ENCODE results near the gene ENDOD1.

Gene ENDOD1

DNA sequence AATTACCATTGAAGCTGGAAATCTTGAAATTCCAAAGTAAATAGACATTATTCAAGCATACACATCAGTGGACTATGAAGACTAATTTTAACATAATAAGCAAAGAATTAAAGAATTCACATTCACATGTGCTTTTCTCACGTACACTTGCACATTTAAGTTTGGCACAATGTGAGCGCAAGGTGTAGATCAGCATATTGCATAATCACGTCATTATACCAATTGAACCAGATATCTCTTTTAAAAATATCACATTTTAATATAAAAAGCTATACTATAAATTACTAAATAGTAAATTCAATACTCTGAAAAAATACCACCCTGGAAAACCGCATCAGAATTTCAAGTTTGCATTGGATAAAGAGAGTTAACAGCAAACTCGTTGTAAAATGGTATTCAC is 80.6 kb downstream of the ENDOD1 start:
- H3K4me3 ChIP-seq (ENCODE audit: low read length), result no peak overlapping the region
- H3K79me2 ChIP-seq (ENCODE audit: low read length), result no peaks in the 10 kb centered on the region
- no peak overlapping the region for H3K9ac ChIP-seq (ENCODE audit: low read length)
- no peak overlapping the region for H2AFZ ChIP-seq (ENCODE audit: low read length)
- no peaks in the 10 kb centered on the region for H3K9me2 ChIP-seq (replicated peaks; ENCODE audit: insufficient read depth, low read length)
- H3K27me3 ChIP-seq (replicated peaks; ENCODE audit: insufficient read depth, low read length), result no peaks in the 10 kb centered on the region
- no peak for DNase-seq
- no peak overlapping the region for H3K4me2 ChIP-seq (ENCODE audit: low read depth, low read length)
- TF ChIP-seq EZH2phosphoT487 (IDR thresholded peaks at IDR 0.05; ENCODE audit: low read length), result no peak
- TF ChIP-seq, protein P1, sequence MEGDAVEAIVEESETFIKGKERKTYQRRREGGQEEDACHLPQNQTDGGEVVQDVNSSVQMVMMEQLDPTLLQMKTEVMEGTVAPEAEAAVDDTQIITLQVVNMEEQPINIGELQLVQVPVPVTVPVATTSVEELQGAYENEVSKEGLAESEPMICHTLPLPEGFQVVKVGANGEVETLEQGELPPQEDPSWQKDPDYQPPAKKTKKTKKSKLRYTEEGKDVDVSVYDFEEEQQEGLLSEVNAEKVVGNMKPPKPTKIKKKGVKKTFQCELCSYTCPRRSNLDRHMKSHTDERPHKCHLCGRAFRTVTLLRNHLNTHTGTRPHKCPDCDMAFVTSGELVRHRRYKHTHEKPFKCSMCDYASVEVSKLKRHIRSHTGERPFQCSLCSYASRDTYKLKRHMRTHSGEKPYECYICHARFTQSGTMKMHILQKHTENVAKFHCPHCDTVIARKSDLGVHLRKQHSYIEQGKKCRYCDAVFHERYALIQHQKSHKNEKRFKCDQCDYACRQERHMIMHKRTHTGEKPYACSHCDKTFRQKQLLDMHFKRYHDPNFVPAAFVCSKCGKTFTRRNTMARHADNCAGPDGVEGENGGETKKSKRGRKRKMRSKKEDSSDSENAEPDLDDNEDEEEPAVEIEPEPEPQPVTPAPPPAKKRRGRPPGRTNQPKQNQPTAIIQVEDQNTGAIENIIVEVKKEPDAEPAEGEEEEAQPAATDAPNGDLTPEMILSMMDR (IDR thresholded peaks at IDR 0.05; ENCODE audit: low read length), result no peak
- no peak for TF ChIP-seq EZH2 (optimal IDR thresholded peaks at IDR 0.05; ENCODE audit: low read depth, low read length)
- H4K20me1 ChIP-seq (ENCODE audit: insufficient read depth, low read length), result no peaks in the 10 kb centered on the region
- H3F3A ChIP-seq (ENCODE audit: insufficient read depth, low read length), result no peaks in the 10 kb centered on the region
- no peak overlapping the region for H3K27ac ChIP-seq (ENCODE audit: low read length)
- H3K9me3 ChIP-seq (replicated peaks; ENCODE audit: insufficient read depth, low read length), result no peaks in the 10 kb centered on the region
- H3K4me1 ChIP-seq (ENCODE audit: low read length), result no peaks in the 10 kb centered on the region
- H3K36me3 ChIP-seq (replicated peaks; ENCODE audit: insufficient read depth, low read length), result no peaks in the 10 kb centered on the region

DNA sequence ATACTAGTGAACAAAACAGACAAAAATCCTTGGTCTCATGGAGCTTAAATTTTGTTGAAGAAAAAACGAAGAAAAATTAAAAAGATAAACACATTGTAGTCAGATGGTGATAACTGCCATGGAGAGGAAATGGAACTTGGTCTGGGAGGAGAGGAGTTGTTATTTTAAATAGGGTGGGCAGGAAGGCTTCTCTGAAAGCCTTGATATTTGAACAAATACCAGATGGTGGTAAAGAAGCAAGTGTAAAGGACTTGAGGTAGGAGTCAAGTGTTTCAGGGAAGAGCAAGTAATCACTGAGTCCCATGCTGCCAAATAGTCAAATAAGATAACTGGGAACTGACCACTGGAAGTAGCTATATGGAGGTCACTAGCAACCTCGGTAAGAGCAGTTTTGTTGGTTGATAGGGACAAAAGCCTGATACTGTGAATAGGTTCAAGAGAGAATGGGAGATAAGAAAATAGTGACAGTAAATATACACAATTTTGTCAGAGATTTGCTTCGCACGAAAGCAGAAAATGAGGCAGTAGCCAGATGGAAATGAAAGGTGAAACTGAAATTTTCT is 86.3 kb downstream of the ENDOD1 start:
- Histone ChIP-seq H3K9me2 (replicated peaks; ENCODE audit: insufficient read depth, low read length) (no peaks in the 10 kb centered on the region), H3K27me3 (replicated peaks; ENCODE audit: insufficient read depth, low read length) (no peaks in the 10 kb centered on the region), H3K4me3 (ENCODE audit: low read length) (no peak overlapping the region), H3K4me2 (ENCODE audit: low read depth, low read length) (no peak overlapping the region), H3K36me3 (replicated peaks; ENCODE audit: insufficient read depth, low read length) (no peaks in the 10 kb centered on the region), H3K27ac (ENCODE audit: low read length) (no peak overlapping the region), H3K9ac (ENCODE audit: low read length) (no peak overlapping the region), H3K79me2 (ENCODE audit: low read length) (no peaks in the 10 kb centered on the region), H3F3A (ENCODE audit: insufficient read depth, low read length) (no peaks in the 10 kb centered on the region), H3K9me3 (replicated peaks; ENCODE audit: insufficient read depth, low read length) (no peaks in the 10 kb centered on the region), H2AFZ (ENCODE audit: low read length) (no peak overlapping the region), H3K4me1 (ENCODE audit: low read length) (no peaks in the 10 kb centered on the region), H4K20me1 (ENCODE audit: insufficient read depth, low read length) (no peaks in the 10 kb centered on the region)
- DNase-seq, result no peak
- TF ChIP-seq EZH2phosphoT487 (IDR thresholded peaks at IDR 0.05; ENCODE audit: low read length) (no peak), EZH2 (optimal IDR thresholded peaks at IDR 0.05; ENCODE audit: low read depth, low read length) (no peak)
- TF ChIP-seq, protein P1 (IDR thresholded peaks at IDR 0.05; ENCODE audit: low read length), result no peak

Measured in MM.1S (cell line).